ENCODE data around the gene PKD1.
"Not testable (repeated sequence)": the region's sequence is repeated elsewhere in the genome, so short reads cannot be mapped to it uniquely, and the experiment has no call there.

DNA sequence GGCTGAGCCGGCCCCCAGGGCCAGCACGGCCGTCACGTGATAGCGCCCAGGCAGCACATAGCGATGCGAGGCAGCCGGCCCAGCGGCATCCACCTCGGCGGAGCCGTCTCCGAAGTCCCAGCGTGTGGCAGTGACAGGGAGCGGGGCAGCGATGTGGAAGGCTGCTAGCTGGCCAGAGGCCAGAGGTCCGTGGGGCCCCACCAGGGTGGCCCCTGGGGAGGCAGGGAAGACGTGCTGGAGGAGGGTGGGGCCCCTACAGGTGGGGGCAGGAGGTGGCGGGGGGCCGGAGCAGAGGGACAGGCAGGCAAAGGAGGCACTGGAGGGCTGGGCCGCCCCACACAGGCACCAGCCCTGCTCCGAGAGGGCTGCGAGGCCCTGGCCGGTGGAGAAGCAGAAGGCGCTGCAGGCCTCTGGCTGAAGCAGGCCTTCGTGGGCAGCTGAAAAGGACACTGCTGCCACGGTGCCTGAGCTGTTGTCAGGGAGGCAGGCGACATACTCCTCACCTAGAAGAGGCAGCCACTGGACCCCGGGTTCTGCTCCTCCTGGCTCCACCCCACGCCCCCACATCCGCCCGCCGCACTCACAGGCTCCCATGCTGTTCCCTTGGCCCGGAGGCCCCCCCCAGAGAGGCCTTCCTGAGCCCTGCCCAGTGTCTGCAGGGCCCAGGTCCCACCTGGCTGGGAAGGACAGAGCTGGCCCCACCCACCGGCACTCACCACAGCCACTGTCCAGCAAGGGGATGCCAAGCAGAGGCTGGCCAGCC, 17.6 kb downstream of the PKD1 start:
- TF ChIP-seq ZNF274 (IDR thresholded peaks at IDR 0.05; ENCODE audit: low read depth, low read length); SUZ12 (IDR thresholded peaks at IDR 0.05; ENCODE audit: extremely low read depth, insufficient read depth, insufficient read length); YY1 (IDR thresholded peaks at IDR 0.05; ENCODE audit: insufficient read depth, insufficient read length): not testable (repeated sequence)
